GM18519 (cell line): Measurements from ENCODE around the gene DNAJA2.
A peak's percentile ranks its signal among the peaks of the same experiment; 100 is the strongest.

Source experiments
- ATAC-seq: cut with Tn5 transposase; IDR thresholded peaks from one replicate; pipeline ENCODE4 v1.9.1; 2021; ENCODE audit warnings: mild to moderate bottlenecking, moderate library complexity; ENCODE audit not compliant: unreplicated experiment, low FRiP score

DNAJA2 gene

DNA sequence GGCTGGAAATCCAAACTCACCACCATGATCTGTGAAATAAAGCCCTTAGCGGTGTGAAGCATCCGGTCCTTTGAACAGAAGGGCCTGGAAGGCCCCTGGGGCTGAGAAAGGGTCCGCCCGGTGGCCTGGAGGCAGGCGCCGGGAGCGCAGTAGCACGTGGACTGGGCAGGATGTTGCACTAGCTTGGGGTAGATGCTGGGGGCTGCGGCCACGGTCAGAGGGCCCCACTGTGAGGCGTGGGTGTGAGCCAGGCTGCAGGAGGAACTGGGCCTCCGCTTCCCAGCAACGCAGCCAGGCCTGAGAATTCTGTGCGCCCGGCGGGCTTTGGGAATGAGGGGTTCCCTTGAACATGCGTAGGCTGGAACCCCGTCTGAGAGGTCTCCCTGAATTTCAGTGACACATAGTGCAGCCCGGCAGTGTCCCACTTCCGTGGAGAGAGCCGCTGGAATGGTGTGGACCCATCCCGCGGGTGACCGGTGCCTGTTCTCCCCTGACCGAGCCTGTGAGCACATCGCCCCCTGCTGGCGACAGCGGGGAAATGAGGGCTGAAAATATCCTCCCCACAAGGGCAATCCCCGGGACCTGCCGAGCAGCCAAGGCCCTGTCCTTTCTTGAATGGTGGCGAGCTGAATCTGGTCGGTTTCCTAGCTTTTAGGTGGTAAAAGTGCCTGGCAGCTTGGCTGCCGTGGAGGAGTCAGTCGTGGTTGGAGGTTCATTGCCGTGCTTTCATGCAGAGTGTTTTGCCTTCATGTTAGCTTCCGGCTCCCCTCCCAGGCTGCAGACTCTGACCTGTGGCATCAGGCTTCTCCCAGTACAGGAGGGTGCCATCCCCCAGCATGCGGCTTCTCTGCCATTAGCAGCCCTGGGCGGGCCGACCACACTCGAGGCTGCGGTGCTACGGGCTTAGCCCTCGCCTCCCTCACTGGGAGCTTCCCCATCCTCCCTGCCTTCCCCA, 43.8 kb downstream of the DNAJA2 start:
- no peak for ATAC-seq

DNA sequence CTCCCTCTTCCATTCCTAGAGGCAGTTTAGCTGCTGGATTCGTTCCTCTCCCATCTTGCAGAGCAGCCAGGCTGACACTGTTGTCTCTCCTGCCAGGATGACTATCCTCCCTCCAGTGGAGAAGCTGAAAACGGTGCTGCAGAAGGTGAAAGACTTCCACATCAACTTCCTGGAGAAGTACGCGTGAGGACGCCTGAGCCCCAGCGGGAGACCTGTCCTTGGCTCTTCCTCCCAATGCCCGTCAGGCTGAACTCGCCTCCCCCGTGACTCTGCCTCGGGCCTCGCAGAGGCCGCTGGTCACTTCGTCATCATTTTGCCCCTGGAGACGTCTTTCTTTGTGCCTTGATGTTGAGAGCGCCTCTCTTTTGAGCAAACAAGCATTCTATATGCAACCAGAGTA, 44.7 kb downstream of the DNAJA2 start:
- no peak for ATAC-seq

DNA sequence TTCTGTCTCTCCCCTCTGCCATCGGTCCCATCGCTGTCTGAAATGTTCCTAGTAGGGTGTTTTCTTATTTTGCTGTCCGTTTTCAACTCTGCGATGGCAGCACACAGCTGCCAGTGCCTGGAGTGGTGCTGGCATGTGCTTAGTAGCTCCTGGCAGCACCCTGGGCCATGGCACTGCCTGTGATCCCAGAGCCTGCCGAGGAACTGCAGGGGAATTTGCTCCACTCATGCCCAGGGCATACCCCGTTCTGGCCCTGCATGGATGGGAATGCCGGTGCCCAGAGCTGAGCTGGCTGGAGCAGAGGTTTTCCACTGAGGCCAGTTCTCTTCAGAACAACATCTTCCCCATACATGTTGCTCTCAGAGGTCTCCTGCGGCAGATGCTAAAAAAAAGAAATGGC, 46.2 kb downstream of the DNAJA2 start:
- ATAC-seq: no peak

DNA sequence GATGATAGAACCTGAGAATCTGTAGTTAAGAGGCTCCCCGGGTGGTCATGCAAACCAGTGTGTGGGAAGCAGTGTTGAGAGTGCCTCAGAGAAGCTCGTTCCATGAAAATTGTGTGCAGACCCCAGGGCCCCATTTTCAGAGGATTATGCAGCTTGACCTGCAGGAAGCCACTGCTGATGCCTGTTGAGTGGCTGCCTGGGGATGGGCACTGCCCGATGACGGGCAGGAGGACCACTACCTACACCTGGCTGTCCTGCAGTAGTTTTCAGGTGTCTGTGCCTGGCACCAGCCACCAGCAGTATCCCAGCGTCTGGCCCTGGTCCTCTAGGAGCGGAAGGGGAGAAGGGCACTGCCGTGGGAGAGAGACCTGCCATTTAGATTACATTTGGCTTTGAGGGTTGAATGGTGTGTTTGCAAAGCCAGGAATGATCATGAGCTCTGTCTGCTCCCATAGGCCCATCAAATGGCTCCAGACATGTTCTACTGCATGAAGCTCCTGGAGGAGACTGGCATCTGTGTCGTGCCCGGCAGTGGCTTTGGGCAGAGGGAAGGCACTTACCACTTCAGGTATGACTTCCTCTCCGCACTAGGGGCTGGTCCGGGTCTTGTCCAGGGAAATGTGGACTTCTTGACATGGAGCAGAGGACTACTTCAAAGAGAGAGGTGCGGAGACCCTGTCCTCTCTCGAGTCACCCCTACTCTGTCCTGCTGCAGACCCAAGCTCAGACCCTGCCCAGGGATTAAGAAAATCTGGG, 46.8 kb downstream of the DNAJA2 start:
- ATAC-seq: no peak

DNA sequence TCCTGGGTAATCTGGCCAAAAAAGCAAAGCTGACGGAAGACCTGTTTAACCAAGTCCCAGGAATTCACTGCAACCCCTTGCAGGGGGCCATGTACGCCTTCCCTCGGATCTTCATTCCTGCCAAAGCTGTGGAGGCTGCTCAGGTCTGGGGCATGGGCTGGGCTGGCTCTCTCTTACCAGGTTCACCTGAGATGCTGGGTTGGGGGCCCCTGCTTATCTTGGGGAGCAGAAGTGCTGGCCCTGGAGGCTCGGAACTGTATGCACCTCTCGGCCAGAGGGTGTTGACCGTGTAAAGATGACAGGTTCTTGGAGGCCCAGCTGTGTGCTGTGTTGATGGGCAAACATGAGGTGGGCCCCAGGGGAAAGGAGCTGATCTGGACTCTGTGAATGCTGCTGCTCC, 49.1 kb downstream of the DNAJA2 start:
- ATAC-seq: no peak

DNA sequence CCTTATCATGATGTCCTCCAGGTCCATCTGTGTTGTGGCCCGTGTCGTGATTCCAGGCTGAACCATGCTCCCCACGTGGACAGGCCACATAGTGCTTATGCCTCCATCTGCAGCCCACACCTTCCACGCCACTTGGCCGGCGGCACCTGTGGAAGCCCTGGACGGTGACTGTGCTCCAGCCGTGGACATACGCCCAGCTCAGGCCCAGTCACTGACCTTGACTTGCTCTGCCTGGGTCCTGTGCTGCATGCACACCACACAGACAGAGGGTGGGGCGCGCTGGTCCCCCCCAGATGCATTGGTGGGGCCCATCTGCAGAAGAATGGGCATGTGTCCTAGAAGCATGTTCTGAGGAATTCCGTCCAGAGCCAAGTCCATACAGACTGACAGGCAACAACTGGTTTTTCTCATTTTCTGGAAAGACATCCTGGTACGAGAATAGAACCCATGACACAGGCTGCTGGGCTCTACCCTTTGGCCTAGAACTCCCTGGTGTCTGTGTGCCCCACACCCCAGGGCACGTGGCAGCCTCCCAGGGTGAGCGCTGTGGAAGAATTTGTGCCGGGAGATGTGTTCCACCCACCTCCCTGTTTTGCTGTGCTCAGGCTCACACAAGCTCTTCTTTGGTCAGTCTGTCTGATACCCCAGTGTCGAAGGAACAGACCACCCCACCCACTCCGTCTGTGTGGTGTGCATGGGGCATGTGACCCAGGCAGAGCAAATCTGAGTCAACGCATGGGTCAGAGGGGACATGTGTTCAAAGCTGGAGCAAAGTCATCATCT, 49.8 kb downstream of the DNAJA2 start:
- ATAC-seq: no peak

DNA sequence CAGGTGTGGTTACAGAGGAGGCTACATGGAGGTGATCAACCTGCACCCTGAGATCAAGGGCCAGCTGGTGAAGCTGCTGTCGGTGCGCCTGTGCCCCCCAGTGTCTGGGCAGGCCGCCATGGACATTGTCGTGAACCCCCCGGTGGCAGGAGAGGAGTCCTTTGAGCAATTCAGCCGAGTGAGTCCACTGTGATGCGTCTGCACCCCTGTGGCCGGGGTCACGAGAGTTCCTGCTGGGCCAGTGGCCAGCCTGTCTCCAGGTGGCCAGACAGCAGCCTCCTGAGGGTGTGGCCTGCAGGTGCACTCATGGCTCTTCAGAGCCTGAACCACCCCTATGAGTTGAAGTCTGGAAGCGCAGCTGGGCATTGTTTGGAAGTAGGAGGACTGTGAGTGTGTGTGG, 51.2 kb downstream of the DNAJA2 start:
- ATAC-seq: no peak

DNA sequence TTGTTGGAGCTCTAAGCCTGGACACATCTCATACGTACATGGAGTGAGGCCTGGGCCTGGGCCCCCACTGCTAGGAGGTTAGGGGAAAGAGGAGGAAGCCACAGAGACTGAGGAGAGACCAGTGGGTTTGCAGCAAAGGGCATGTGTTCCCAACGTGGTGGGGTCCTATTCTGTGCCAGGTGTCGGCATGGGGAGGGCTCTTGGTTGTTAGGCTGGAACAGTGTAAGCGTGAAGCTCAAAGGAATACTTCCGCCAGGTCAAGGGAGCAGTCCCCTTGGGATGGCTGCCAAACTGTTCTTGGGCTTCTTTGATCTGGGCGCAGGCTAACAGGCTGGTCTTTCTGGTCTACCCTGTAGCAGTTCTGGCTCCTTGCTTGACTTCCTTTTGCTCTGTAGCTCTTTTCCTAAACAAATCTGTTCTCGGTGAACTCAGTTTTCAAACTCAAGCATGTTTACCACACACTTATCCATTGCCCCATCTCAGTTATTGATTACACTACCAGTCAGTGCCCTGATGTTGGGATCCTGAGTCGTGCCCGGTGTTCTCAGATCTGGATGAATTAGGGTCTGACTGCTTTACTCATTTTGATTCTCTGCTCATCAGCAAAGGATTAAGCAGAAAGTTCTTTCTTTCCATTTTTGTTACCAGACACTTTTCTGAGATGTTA, 52.9 kb downstream of the DNAJA2 start:
- ATAC-seq: no peak

DNA sequence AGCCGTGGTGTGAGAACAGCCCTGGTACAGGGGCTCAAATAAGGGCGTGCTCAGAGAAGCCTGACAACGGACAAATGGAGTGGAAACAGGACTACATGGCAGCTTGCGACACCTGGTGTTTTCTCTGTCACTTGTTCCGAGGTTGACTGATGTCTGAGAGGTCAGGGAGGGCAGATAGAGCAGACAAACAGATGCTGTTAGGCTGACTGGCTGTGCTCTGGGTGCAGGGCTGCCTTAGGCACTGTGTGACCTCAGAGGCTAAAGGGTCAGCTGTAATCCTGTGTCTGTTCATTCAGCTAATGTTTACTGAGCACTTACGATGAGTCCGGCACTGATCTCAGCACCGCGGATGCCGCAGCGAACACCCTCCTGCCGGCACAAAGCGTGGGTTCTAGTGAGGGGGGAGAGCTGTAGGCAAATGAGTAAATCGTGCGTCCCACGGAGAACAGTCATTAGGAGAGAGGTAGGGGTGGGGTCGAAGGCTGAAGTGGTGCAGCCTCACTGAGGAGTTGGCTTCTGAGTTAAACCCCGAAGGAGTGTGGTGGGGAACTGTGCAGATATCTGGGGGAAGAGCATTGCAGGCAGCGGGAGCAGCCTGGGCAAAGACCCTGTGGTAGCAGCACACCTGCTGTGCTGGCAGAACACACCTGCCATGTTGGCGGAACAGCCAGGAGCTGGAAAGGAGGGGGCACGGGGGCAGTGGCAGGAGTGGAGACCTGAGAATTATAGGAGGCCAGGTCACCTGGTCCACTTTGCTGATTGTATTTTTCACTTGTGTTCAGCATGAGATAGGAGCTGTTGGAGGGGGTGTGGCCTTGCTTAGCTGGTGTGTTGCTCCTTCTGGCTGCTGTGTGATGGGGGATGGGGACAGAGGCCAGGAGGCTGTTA, 54.3 kb downstream of the DNAJA2 start:
- ATAC-seq: peak; percentile 80

DNA sequence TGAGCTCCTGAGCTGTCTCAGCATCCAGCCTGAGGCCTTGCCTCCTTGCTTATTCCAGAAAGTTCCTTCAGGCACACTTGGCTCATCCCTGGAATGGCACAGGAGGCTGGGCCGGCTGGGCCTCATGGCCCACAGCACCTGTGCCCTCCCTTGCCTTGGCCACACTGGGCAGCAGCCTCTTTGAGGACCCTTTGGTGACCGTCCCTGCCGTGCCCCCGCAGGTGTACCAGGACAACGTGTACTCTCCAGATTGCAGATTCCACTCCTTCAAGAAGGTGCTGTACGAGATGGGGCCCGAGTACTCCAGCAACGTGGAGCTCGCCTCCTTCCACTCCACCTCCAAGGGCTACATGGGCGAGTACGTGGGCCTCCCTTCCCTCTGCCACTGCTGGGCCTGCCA, 55.1 kb downstream of the DNAJA2 start:
- ATAC-seq: no peak

DNA sequence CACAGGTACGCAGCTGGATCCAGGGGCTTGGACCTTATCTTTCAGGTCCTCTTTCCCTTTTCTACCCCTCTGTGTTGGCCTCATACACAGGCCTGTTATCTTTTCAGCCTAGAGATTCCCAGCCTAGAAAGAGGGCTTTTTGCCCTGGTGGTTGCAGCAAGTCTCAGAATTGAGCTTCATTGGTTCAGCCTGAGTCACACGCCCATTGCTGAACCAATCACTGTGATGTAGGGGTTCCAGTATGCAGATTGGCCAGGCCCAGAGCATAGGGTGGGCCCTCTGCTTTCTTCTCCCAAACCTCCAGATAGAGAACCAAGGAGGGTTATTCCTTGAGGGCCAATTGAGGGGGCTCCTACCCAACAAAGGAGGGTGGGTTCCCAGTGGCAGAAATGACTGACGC, 56.5 kb downstream of the DNAJA2 start:
- no peak for ATAC-seq

DNA sequence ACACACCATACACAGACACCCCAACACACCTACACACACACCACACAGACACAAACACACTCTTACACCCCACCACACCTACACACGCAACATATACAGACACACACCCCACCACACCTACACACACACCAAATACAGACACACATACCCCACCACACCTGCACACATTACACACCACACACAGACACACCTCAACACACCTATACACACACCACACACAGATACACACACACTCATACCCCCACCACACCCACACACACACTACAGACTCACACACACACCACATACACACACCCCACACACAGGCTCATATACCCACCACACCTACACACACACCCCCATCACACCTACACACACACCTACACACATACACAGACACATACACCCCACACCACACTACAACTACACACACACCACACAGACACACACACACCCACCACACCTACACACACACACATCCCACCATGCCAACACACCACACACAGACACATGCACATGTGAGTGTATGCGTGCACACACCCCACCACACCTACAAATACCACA, 57.9 kb downstream of the DNAJA2 start:
- ATAC-seq: no peak

DNA sequence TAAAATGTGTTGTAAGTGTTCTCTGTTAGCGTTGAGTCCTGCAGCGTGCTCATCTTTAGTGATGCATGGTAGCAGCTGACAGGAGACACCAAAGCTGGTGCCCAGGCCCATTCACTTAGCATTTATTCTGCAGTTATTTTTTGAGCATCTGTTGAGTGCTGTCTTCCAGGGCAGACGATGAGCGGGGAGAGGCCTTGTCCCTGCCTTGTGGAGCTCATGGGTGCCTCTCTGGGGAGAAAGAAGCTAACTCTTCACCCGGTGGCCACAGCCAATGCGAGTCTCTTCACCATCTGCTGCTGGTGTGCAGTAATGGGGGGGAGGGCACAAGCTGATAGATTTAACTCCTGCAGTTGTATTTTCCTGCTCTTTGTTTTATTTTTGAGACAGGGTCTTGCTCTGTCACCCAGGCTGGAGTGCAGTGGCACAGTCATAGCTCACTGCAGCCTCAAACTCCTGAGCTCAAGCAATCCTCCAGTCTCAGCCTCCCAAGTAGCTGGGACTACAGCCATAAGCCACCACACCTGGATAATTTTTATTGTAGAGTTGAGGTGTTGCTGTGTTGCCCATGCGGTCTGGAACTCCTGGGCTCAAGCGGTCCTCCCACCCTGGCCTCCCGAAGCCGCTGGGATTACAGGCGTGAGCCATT, 58.8 kb downstream of the DNAJA2 start:
- ATAC-seq: no peak

DNA sequence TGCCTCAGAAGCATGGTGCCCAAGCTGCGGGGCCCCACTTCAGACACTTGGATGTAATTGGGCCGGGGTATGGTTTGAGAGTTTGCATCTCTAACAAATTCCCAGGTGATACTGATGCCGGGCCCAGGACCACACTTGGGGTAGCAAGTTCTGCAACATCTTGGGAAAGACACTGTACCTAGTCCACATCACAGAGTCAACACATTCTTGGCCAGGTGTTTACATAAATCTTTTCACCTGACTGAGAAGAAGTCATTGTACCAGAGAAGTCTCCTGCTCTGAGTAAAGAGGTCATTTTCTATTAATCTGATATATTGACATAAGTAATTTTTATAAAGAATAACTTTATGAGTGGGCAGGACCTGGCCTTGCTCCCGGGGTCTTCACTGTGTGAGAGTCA, 61.8 kb downstream of the DNAJA2 start:
- no peak for ATAC-seq

DNA sequence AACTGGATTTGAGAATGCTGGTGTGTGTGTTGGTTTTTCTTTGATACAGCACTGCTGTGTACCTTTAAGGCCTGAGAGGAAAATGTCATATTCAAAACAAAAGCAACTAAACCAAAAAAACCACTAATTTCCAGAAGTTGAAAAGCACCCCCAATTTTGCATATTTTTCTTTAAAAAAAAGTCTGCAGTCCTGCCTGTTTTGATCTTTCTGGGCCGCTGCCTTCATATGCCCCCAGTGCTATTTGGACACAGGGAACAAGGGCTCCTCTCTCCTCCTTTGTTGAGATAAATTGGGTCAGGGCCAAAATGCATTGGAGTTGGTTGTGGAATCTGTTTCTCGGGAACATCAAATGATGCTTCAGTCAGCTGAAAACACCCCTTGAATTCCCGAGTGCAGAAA, 62.4 kb downstream of the DNAJA2 start:
- ATAC-seq: peak; percentile 52

DNA sequence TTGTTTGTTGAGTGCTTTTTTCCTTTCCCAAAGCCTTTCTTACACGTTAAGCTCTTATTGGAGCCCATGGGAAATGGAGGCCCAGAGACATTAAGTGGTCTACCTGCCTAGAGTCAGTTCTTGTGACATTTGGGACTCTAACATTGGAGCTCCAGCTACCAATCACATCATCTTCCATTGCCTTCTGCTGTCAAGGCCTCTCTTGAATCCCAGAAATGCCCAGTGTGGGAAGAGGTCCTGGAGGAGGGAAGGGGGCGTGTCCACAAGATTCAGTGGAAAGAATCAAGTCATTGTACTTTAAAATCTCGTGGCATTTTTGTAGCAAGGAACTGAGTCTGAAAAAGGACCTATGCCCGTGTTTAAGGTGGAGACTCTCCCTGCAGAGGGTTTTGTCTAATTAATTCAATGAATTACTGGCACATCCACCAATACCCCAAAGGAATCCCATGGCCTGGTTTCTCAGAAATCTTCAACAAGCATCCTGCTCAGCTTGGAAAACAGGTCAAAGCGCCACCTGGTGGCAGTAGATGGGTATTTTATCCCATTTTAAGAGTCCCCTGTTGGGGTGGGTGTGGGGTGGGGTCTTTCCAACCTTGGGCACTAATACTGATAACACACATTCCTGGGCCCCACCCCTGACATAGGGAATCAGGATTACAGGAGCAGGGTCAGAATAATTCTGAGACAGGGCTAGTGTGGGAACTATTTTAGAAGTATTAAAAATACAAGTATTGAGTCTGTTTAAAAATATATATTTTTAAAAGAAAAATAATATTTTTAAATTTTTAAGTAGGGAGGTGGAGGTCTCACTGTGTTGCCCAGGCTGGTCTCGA, 64.7 kb downstream of the DNAJA2 start:
- no peak for ATAC-seq

DNA sequence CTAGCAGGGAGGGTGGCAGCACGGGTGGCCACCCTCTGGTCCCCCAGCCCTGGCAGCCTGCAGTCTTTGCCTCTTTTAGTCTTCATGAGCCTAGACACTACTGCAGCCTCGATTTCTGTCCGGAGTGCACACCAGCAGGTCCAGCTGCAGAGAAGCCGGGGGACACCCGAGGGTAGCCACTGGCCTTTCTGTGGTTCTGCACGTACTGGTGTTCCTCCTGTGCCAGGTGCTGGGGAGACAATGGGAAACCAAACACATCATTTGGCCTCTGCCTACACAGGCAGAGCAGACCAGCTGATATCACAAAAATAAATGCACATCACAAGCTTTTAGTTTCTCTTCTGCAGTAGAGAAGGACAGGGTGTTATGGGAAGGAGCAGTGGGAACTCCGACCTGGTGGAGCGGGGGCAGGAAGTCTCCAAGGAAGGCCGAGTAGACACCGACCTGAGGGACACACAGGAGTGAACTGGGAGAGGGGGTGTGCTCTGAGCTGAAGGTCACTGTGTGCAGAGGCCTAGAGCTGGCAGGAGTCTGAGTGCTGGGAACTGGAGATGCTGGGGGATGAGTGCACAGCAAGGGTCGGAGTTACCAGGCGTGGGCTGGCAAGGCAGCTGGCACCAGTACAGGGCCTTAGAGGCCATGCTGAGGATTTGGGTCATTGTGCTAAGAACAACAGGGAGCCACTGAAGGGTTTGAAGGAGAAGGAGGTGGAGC, 66.3 kb downstream of the DNAJA2 start:
- no peak for ATAC-seq
